ENCODE data around the gene C3orf33. TPM values are rescaled to one million over a fixed set of nuclear protein-coding genes. Genes with fewer than 3 reads are reported as not detected.

Gene C3orf33
- total RNA-seq, 1 donor from 2014 or later: 12.3 TPM

DNA sequence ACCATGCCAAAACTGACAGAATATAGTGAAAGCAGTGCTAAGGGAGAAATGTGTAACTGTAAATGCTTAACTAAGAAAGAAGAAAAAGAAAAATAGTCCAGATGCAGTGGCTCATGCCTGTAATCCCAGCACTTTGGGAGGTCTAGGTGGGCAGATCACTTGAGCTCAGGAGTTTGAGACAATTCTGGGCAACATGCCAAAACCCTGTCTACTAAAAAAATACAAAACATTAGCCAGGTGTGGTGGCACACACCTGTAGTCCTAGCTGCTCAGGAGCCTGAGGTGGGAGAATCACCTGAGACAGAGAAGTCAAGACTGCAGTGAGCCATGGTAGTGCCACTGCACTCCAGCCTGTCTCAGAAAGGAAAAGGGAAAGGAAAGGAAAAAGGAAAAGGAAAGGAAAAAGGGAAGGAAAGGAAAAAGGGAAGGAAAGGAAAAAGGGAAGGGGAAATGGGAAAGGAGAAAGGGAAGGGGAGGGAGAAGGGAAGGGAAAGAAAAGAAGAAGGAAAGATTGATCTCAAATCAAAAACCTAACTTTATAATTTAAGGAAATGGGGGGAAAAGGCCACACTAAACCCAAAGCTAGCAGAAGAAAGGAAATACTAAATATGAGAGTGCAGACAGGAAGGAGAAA is 20.3 kb downstream of the C3orf33 start:
- no peak for DNase-seq

DNA sequence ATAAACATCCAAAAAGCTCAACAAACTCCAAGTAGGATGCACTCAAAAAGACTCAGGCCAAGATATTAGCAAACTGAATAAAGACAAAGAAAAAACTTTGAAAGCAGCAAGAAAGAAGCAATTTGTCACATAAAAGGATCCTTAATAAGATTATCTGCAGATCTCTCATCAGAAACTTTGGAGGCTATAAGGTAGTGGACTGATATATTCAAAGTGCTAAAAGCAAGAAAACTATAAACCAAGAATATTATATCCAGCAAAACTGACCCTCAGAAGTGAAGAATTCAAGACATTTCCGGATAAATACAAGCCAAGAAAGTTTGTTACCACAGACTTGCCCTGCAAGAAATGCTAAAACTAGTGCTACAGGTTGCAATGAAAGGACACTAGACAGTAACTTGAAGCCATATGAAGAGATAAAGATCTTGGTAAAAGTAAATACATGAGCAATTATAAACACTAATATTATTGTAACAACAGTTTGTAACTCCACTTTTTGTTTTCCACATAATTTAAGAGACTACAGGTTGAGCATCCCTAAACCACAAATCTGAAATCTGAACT is 23.6 kb downstream of the C3orf33 start:
- no peak for DNase-seq

DNA sequence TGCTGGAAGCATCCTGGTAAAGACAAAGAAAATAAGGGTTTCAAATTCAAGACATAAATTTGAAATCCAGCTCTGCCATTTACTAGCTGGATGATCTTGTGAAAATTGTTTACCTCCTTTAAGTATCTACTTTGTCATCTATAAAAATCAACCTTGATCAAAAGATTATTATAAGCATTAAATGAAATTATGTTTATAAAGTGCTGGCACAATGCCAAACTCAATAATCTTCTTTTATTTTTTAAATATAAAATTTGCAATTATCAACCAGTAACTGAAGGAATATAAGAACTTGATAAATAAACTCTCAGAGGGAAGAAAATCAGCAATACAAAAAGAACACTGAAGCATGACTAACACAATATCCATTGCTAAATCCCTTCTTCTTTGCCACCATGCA is 25.8 kb downstream of the C3orf33 start:
- no peak for DNase-seq

DNA sequence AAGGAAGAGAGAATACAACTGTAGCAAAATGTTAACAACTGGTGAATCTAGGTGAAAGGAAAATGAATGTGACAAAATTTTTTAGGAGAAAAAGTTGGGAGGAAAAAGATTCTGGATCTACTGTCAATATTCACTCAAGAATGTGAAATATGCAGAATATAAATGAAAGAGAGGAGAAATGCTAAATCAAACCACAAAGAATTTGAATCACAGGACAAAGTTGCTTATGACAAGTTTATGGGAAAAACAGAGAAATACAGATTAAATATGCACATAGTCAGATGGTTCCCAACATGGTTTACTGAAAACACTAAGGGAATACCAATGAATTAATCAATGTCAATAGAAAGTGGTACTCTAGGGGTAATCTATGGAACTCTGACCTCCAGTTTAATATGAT is 27.6 kb downstream of the C3orf33 start:
- no peak for DNase-seq

DNA sequence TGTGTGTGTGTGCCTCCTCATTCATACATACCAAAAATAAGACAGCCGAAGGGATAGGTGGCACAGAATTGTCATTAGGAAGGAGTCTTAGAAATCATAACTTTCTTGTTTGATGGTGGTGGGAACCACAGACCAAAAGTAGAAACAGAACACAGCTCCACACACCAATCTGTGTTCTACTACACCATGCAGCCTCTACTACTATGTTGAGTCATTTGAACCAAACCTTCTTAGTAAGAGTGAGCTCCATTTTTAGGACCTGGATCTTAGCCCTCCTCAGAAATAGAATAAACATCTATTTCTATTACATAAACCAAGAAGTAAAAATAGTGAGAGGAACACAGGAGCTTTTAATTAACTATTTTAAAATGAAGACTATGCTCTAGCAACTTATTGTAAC is 33.3 kb downstream of the C3orf33 start:
- no peak for DNase-seq

DNA sequence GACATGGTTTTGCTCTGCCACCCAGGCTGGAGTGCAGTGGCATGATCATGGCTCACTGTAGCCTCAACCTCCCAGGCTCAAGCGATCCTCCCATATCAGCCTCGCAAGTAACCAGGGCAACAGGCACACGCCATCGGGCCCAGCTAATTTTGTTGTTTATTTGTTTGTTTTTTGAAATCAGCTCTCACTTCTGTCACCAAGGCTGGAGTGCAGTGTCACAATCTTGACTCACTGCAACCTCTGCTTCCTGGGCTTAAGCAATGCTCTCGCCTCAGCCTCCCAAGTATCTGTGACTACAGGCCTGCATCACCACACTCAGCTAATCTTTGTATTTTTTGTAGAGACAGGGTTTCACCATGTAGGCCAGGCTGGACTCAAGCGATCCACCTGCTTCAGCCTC is 35.0 kb downstream of the C3orf33 start:
- DNase-seq: no peak

DNA sequence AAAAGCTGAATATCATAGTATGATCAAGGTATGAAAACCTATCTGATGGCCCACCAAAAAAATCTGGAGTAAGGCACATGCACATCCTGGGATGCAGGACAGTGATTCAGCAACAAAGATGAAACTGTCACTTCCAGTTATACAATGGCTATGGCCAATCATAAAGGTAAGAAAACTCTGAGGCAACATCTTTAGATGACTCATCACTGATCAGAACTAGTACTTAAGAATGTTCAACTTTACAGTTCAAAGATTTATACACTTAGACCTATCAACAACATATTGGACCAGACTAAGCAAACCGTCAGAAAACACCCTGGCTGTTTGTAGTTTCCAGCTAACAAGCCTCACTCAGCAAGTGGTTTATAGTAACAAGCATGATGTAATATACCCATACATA is 39.9 kb downstream of the C3orf33 start:
- DNase-seq: no peak

DNA sequence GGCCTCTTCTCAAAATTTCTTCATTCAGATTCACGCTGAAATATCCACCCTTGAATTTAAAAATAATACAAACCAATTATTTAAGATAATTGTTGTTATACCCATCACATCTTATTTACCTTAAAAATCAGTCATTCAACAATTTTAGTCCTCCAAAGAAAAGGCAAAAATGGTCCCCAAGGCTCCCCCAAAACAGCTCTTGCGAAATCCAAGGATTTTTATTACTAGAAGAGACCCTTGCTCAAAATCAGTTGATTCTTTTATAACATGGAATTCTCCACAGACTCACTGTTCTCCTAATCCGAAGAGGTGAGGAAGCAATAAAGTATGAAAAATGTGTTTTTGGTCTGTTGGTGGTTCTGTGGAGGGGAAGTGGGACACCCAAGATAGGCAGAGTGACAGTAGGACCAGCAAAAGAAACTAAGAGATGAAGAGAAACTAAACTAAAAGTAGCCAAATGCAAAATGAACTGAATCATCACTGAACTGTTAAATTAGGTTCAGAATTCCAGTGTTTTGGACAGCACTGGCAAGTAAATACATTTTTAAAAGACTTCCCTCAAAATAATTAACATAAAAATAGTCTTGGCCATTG is 42.1 kb downstream of the C3orf33 start:
- DNase-seq: no peak

DNA sequence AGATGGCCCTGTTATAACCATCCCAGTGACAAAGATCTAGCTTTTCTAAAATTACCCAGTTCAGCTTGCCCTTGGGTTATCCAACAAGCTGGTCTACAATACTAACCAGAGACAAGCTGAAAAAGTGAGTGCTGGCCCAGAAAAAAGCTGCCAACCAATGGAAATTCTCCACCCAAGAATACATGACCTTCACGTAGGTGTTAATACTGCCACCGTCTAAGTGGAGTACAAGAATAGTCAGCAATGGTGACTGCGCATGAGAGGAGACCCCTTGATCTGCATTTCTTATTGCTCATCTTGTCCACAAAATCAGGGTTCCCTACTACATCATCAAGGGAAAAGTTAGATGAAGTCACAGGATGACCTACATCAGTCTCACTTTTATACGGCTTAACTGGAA is 45.4 kb downstream of the C3orf33 start:
- no peak for DNase-seq

DNA sequence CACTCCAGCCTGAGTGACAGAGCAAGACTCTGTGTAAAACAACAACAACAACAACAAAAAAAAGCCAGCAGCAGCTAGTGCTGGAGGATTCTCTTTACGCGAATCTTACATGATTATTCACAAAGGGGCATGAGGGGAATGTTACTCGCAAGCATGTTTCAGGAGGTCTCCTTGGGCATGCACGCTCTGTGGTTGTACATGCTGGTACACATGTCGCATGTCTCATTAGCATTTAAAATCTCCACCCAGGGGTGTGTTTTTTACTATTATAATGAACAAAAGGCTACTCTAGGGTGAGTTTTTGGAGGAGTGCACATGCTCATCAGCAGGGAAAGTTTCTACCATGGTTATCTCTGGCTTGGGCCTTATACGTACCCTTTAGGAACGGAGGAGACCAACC is 48.5 kb downstream of the C3orf33 start:
- DNase-seq: no peak

DNA sequence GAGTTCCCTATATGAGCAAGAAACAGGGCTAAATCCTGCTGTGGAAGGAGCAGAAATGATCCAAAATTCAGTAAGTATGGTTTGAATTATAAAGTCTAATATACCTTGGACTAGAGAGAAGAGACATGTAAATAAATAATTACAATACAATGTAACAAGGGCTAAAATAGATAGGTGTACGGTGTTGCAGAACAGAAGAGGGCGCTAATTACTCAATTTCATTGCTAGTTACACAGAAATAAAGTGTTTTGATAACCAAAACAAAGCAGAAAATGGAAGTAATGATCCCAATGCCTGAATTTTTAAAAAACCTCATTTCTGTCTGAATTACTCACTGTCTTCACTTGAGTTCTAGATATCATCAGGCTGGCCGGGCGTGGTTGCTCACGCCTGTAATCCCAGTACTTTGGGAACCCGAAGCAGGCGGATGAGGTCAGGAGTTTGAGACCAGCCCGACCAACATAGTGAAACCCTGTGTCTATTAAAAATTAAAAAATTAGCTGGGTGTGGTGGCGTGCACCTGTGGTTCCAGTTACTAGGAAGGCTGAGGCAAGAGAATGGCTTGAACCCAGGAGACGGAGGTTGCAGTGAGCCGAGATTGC is 52.9 kb downstream of the C3orf33 start:
- DNase-seq: no peak

DNA sequence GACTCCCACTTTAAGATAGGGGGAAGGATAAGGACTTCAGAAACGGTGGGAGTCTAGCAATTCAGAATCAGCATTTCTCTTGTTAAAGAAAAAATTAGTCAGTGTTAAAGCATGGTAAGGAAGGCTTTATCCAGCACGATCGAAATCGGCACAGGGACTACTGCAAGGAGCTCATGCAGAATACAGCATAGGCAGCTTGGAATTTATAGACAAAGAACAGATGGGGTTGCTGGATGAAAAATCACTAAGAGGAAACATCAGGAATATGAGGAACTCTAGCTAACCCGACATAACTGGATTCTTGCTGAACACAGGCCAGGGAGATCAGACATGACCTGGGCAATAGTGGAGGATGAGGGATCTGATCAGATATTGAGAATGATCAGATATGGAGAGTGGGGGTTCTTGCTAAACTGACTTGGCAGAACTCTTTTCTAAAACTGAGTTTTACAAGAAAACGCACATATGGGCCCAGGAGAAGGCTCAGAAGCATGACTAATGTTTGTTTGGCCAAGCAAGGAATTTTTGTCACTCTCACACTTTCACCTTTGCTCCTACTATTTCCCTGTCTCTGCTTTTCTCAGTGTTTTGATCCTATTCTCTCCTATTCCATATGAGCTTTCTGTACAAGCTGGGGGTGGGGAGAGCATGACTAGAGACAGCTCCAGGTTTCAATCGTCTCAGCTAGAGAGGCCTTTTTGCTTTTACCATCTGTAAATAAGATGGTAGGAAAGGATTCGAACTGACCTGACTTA is 57.3 kb downstream of the C3orf33 start:
- no peak for DNase-seq

DNA sequence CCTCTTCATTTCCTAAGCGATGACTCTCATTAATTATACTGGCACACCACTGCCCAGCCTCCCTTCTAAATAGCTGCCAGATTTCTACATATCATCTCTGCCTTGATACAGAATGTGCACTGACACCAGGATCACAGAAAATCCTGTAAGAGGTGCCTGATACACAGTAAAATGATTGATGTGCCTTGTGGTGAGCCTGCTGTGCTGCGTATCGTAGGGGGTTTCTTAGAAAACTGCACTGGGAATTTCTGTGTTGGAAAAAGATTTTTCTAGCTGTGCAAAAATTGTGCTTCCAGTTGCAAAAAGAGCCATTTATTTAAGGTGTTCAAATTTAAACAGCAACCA is 58.2 kb downstream of the C3orf33 start:
- DNase-seq: no peak

DNA sequence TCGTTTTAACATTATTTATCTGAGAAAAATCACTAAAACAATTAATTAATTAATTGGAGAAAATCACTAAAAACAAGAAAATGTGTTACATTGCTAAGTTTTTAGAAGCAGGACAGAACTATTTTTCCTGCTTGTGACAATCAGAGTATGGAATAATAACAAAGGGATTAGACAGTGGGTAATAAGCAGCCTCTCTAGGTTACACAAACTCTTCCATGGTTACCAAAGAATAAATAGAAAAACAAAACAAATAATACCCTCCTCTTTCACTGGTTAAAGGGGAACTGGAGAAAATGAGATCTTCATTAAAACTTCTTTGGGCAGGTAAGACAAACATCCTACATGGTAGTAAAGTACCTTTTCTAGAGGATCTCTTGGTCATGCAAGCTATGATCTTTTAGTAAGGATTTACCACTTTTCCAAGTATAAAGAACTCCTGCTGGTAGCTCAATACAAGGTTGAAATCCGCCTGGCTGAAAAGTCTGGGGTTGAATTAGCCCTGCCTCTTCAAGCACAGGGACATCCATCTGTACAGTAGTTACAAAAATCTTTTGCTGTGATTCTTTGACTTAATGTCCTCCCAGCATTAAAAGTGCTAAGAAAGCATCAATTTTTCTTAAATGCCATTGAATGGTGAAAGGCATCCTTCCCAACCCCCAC is 58.7 kb downstream of the C3orf33 start:
- DNase-seq: no peak

DNA sequence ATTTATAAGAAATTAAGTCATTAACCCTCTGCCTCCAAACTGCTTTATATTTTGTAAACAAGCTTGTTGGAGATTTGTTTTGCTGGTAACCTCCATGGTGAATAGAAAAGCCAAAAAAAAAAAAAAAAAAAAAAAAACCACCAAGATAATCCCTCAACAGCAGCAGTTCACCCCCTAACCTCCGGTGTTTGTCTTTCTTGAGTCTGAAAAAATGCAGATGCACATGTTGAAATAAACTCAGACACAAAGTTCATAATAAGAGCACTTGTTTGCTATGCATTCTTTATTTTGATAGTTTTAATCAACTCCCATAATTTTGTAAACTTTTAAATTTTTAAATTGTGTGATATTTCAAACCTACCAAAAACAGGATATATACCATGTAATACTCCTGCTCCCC is 59.4 kb downstream of the C3orf33 start:
- no peak for DNase-seq

DNA sequence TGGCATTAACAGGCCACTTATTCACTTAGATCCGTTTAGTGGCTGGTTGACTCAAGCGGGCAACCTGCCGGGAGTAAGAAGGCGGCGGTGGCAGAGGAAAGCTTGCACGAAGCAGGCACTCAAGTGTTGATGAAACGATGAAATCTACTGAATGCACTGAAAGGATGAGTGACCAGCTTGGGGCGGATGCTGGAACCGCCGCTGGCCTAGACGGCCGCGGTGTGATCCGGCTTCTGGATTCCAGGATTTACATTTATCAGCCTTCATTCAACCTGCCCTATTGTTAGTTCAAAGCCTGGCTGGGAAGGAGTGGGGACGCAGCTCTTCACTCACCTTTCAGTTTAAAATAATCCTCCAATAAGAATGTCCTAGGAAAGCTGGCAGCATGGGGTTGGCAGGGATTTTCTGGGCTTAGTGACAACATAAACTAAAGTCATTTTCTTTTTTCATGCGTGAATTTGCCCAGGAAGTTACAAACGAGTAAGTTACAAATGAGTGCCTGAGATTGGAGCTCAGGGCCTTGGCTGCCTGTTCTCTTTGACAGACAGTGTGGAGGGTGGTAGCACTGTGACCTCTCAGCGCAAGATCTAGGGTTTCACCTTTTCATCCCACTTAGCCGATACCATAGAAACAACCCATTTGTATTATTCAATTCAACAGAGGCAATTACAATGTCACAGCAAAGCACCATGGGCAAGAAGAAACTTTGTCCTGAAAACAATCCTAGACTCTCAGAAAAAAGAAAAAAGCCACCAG is 60.1 kb downstream of the C3orf33 start:
- peak; percentile 21 for DNase-seq

DNA sequence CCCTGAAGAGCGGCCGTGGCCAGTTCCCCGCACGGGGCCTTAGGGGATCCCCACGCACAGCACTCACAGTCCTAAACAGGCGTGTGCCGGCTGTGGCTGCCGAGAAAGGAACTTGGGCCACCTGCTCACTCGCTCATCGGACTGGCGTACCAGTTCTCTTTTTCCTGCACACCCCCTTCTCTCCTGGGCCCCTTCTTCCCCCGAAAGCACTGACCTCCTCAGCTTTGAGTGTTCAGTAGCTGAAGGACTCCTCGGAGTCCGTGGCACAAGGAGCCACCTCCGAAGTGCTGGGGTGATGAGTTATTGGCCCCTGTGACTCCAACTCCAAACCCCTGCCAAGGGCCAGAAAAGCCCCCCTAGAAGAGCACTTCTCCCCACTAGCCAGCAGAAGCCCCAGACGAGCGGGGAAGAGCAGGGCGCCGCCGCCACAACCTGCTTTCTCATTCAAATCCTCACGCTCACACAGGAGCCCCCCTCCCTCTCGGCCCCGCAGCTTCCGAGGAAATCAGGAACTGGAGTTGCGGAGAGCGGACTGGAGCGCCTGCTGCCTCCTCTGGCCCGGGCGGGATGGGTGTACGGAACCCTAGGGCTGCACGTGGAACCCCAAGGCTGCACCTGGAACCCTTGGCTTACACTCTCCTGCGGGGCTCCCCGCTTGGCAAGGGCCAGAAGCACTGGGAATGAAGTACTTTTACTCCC is 61.3 kb downstream of the C3orf33 start, which contains the start of gene PLCH1:
PLCH1 (minus strand) TSS at position 446 of the 699 bp plus-strand sequence. CDS start 40,847 bp downstream, outside the sequence.
- DNase-seq: peak; percentile 33

DNA sequence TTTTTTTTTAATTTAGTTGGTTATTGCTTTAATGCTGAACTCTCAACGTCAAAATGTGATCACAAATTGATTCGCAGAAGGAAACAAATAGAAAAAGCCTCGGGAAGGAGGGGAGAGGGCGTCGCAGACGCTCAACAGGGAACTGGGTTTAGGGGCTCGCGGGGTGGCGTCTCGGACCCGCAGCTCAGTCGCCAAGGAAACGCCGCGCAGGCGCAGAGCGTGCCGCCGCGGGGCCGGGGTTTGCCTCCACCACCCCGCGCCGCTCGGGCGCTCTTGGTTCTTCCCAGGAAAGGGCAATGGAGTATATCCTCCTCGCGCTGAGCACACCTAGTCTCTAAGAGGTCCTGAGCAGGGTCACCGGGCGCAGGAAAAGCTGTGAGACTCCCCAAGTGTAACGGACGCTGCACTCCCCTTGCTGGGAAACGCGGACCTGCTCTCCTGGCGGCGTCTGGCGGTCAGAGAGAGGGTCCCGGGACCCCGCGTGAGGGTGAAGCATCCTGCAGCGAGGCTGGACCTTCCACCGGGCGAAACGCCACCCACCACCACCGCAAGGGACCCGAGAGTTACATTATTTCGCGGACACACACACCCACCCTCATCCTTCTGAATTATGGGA is 62.0 kb downstream of the C3orf33 start:
- DNase-seq: no peak

DNA sequence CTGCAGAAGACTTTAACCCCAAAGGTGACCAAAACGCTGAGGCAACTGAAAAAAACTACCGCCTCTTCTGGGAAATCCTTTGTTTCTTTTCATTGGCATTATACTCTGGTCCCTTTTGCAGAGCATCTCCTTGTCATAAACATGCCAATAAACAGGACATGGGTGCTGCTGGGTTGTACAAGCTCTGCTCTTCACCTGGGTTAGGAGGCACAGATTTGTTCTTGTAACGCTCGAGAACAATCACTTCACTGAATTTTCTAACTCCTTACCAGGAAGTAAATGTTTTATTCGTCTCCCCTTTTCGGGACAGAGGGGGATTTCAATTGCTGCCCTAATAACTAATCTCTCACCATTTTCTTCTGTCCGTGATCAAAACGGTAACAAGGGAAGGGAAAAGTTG is 62.5 kb downstream of the C3orf33 start:
- no peak for DNase-seq

DNA sequence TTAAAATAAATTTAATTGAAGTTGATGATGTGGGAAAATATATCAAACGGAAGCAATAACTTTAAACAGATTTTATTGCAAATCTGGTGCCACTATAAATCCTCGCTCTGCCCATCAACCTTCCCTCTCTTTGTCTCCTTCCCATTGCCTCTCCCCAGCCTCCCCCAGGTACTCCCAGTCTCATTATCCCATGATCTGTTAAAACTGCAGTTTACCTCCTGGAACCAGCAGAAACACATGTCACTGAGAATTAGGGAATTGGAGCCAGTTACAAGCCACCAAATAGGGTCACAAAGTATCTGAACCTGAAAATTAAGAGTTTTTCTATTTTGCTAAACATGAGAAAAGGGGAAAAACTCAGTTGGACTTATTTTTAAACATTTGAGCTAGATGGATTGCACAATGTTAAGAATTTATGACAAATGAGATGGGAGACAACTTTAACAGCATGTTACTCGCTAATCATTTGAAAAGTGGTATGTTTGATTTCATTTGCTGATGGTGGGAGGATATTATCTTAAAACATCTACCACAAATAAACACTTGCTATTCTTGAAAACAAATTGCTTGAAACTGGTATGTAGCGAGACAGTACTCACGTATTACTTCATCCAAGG is 63.6 kb downstream of the C3orf33 start:
- DNase-seq: no peak

Measured in occipital lobe (tissue), 2 donors.